ENCODE measurements around the gene TCF7L1. TPM values are rescaled to one million over a fixed set of nuclear protein-coding genes. Genes with fewer than 3 reads are reported as not detected.

The TCF7L1 gene
- total RNA-seq, 1 donor from 2014 or later = 0.18 TPM

DNA sequence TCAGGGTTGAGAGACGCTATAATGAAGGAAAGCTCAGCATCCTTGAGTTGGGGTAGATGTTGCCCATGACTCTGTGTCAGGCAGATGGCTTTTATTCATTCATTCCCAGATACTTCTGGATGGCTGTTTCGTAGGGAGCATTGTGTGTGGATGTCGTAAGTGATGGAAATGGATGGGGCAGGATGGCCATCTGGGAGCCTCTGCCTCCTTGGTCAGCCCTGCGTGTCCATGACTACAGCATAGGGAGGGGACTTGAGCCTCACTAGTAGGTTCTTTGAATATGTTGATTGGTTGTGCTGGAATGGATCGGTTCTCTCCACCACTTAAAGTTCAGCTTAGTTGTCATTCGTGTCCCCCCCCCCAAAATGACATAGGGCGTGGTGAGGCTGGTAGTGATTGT lies 149.7 kb downstream of the TCF7L1 start:
- no peaks in the 10 kb centered on the region for H3K36me3 Mint-ChIP-seq (ENCODE audit: low read depth)

DNA sequence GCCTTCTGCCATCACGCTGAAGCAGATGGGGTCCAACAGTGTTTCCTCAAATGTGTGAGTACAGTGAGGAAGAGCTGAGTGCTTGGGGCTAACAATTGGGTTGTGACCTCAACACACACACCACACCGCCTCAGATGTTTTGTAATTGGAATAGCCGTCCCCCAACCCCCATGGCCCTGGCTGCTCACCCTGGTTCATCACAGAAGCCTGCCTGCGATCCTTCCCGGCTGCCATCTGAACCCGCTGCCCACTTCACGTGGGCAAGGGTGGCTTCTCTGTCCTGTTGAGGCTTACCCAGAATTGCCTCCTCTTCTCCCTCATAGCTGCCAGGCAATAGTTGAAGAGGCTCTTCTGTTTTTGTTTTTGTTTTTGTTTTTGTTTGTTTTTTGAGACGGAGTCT lies 150.4 kb downstream of the TCF7L1 start:
- H3K4me1 Mint-ChIP-seq (ENCODE audit: low read depth) = peaks cover 10% of the 10 kb centered on the region
- H3K27me3 Mint-ChIP-seq (ENCODE audit: low read depth) = peaks cover 6% of the 10 kb centered on the region
- H3K4me3 Mint-ChIP-seq (ENCODE audit: low read depth) = no peak overlapping the region
- DNase-seq (ENCODE audit: low spot score) = no peak
- H3K36me3 Mint-ChIP-seq (ENCODE audit: low read depth) = no peaks in the 10 kb centered on the region
- no peak overlapping the region for H3K27ac Mint-ChIP-seq
- no peaks in the 10 kb centered on the region for H3K9me3 Mint-ChIP-seq
- intact Hi-C loops (cut with micrococcal nuclease) = loop anchor here (2.0 kb wide), 1 partner anchor 357 kb away; no protein-coding TSS in a partner anchor

More for the DNA sequence above, 149.7 kb downstream of the TCF7L1 start:
- H3K4me1 Mint-ChIP-seq (ENCODE audit: low read depth) = peaks cover 10% of the 10 kb centered on the region
- intact Hi-C loops (cut with micrococcal nuclease) = no loop called here
- H3K27ac Mint-ChIP-seq = no peak overlapping the region
- no peak for DNase-seq (ENCODE audit: low spot score)
- no peaks in the 10 kb centered on the region for H3K9me3 Mint-ChIP-seq
- peaks cover 8% of the 10 kb centered on the region for H3K27me3 Mint-ChIP-seq (ENCODE audit: low read depth)
- no peak overlapping the region for H3K4me3 Mint-ChIP-seq (ENCODE audit: low read depth)

DNA sequence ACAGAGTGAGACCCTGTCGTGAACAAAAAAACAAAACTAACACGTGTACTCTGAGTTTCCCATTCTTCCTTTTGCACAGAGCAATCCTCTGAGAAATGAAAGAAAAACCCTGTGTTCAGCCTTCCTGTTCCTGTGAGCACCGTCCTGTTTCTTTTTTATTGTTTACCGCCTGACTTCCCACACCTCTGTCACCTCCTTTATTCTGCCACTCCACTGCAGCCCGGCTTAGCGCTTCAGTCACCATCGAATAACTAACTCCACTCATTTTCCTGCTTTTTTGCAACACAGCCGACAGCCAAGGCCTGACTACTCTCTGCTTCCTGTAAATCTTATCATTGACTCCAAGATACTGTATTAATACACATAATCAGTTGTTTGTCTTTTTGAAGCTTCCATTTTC lies 153.7 kb downstream of the TCF7L1 start:
- peak overlapping the region; percentile 10 for H3K27ac Mint-ChIP-seq
- intact Hi-C loops (cut with micrococcal nuclease) = loop anchor here (5.0 kb wide), 2 partner anchors 155 to 220 kb away; partner anchors contain the start of gene TCF7L1
- H3K4me3 Mint-ChIP-seq (ENCODE audit: low read depth) = no peak overlapping the region
- no peaks in the 10 kb centered on the region for H3K9me3 Mint-ChIP-seq
- peaks cover 22% of the 10 kb centered on the region for H3K4me1 Mint-ChIP-seq (ENCODE audit: low read depth)
- H3K36me3 Mint-ChIP-seq (ENCODE audit: low read depth) = no peaks in the 10 kb centered on the region
- DNase-seq (ENCODE audit: low spot score) = no peak
- no peaks in the 10 kb centered on the region for H3K27me3 Mint-ChIP-seq (ENCODE audit: low read depth)

DNA sequence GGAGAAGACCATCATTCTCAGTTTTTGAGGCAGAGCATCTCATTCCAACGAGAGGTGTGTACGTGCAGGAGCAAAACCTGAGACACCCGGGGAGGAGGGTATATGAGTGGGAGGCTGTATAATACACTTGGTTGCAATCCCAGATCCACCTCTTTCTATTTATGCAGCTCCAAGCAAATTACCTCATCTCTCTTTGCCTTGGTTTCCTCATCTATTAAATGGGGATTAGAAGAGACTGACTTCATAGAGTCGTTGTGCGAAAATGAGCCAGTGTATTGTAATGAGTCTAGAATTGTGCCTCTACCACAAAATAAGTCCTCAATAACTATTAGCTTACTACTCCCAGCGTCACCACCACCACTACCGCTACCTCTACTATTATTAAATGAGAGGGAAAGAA lies 154.5 kb downstream of the TCF7L1 start:
- intact Hi-C loops (cut with micrococcal nuclease) = loop anchor here (5.0 kb wide), 2 partner anchors 155 to 220 kb away; partner anchors contain the start of gene TCF7L1
- H3K27me3 Mint-ChIP-seq (ENCODE audit: low read depth) = no peaks in the 10 kb centered on the region

DNA sequence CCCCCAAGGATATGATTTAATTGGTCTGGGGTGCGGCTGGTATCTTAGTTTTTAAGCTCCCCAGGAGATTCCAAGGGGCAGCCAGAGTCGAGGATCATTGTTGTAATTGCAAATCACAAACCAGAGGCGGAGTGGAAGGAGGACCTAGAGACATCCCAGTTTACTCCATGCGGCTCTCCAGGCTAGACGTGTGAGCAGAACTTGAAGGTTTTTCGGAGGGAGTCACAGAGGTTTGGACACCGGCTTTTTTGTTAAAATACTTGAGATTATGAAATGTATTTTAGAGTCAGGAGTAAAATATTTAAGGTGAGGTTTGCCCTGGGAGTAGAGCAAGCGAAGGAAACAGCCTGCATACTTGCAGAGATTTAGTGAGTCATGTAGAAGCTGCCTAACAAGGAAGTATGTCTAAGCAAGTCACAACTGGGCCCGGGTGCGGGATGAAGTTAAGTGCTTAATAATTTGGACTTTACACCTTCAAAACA lies 155.1 kb downstream of the TCF7L1 start:
- Mint-ChIP-seq H3K27me3 (ENCODE audit: low read depth) (no peaks in the 10 kb centered on the region), H3K36me3 (ENCODE audit: low read depth) (no peaks in the 10 kb centered on the region), H3K27ac (no peak overlapping the region), H3K4me3 (ENCODE audit: low read depth) (no peak overlapping the region), H3K4me1 (ENCODE audit: low read depth) (peaks cover 22% of the 10 kb centered on the region), H3K9me3 (no peaks in the 10 kb centered on the region)
- intact Hi-C loops (cut with micrococcal nuclease) = loop anchor here (5.0 kb wide), 2 partner anchors 156 to 221 kb away; partner anchors contain the start of gene TCF7L1
- no peak for DNase-seq (ENCODE audit: low spot score)

More for the DNA sequence above, 154.5 kb downstream of the TCF7L1 start:
- Mint-ChIP-seq H3K27ac (no peak overlapping the region), H3K9me3 (no peaks in the 10 kb centered on the region), H3K36me3 (ENCODE audit: low read depth) (no peaks in the 10 kb centered on the region), H3K4me3 (ENCODE audit: low read depth) (no peak overlapping the region), H3K4me1 (ENCODE audit: low read depth) (peaks cover 22% of the 10 kb centered on the region)
- DNase-seq (ENCODE audit: low spot score) = no peak

DNA sequence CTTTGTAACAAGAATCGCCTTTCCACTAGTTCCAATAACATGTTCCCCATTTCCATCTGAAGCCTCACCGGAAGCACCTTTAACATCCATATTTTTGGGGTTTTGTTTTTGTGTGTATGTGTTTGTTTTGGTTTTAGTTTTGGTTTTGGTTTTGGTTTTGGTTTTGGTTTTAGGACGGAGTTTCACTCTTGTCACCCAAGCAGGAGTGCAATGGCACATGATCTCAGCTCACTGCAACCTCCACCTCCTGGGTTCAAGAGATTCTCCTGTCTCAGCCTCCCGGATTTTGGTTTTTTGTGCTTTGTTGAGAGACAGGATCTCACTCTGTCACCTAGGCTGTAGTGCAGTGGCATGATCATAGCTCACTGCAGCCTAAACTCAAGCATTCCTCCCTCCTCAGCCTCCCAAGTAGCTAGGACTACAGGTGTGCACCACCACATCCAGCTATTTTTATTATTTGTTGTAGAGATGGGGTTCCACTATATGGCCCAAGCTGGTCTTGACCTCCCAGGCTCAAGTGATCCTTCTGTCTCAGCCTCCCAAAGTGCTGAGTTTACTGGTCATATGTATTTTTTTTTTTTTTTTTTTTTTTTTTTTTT lies 158.3 kb downstream of the TCF7L1 start:
- H3K27ac Mint-ChIP-seq = peak overlapping the region; percentile 9
- no peaks in the 10 kb centered on the region for H3K36me3 Mint-ChIP-seq (ENCODE audit: low read depth)
- no peak overlapping the region for H3K4me3 Mint-ChIP-seq (ENCODE audit: low read depth)
- DNase-seq (ENCODE audit: low spot score) = no peak
- H3K27me3 Mint-ChIP-seq (ENCODE audit: low read depth) = no peaks in the 10 kb centered on the region
- H3K9me3 Mint-ChIP-seq = no peaks in the 10 kb centered on the region
- intact Hi-C loops (cut with micrococcal nuclease) = loop anchor here (10.0 kb wide), 1 partner anchor 107 kb away; no protein-coding TSS in a partner anchor
- H3K4me1 Mint-ChIP-seq (ENCODE audit: low read depth) = peaks cover 17% of the 10 kb centered on the region

DNA sequence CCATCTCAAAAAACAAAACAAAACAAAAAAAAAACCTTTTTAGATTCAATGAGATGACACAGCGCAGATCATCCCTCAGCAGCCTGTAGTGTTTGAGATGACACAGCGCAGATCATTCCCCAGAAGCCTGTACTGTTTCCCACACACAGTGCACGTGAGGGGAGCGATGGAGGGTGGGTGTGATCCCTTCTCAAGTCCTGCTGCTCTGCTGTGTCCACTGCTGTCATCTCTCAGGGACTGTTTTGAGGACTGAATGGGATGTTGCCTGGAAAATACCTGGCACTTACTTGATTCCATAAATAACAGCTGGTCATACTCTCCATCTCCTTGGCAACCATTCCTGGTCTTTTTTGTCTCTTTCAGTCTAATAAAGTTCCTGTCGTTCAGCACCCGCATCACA lies 168.9 kb downstream of the TCF7L1 start:
- H3K36me3 Mint-ChIP-seq (ENCODE audit: low read depth) = no peaks in the 10 kb centered on the region
- intact Hi-C loops (cut with micrococcal nuclease) = no loop called here

DNA sequence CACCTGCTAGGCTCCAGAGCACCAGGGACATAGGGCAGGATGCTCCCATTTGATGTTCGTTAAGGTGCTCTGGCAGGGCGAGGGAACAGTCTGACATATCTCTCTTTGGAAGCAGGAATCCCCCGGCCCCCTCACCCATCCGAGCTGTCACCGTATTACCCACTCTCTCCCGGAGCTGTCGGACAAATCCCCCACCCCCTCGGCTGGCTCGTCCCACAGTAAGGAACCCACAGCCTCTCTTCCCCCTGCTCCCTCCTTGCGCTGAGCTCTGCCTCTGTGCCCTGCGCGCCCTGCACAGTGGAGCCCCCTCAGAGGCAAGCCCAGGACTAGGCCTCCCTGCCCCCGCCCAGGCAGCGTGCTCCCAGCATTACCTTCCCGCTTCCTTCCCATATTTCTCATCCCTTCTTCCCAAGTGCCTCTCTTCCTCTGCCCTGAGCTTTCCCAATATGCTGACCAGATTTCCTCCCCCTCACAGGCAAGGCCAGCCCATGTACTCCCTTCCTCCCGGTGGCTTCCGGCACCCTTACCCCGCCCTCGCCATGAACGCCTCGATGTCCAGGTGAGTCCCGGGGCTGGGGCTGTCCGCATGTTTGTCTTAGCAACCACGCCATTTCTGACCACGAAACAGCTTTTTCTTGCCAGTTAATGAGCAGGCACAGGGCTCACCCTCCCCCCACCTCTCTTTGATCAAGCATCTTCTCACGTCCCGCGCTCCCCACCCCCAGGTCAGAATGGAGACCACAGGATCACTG lies 170.8 kb downstream of the TCF7L1 start:
- H3K4me1 Mint-ChIP-seq (ENCODE audit: low read depth) = peaks cover 4% of the 10 kb centered on the region
- H3K36me3 Mint-ChIP-seq (ENCODE audit: low read depth) = no peaks in the 10 kb centered on the region
- H3K9me3 Mint-ChIP-seq = no peaks in the 10 kb centered on the region
- DNase-seq (ENCODE audit: low spot score) = no peak
- H3K4me3 Mint-ChIP-seq (ENCODE audit: low read depth) = no peak overlapping the region
- peaks cover 5% of the 10 kb centered on the region for H3K27me3 Mint-ChIP-seq (ENCODE audit: low read depth)
- H3K27ac Mint-ChIP-seq = no peak overlapping the region
- intact Hi-C loops (cut with micrococcal nuclease) = no loop called here

More for the DNA sequence above, 168.9 kb downstream of the TCF7L1 start:
- no peak for DNase-seq (ENCODE audit: low spot score)
- Mint-ChIP-seq H3K27me3 (ENCODE audit: low read depth) (peaks cover 7% of the 10 kb centered on the region), H3K9me3 (no peaks in the 10 kb centered on the region), H3K4me1 (ENCODE audit: low read depth) (peaks cover 5% of the 10 kb centered on the region), H3K4me3 (ENCODE audit: low read depth) (no peak overlapping the region), H3K27ac (no peak overlapping the region)

DNA sequence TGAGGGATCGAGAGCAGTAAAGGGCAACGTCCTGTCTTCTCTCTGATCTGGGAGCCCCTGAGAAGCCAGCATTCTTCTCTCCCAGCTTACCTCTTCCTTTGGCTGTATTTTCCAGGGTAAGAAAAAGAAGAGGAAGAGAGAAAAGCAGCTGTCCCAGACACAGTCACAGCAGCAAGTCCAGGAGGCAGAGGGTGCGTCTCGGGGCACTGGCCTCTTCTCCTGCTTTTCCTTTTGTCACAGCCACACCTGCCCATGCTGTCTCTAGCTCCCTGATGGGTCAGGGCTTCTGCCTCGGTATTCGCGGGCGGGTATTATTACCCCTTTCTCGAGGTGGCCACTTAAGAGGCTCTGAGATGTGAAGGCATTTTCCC lies 174.3 kb downstream of the TCF7L1 start:
- no peak overlapping the region for H3K27ac Mint-ChIP-seq
- peak overlapping the region; percentile 9 for H3K4me3 Mint-ChIP-seq (ENCODE audit: low read depth)
- DNase-seq (ENCODE audit: low spot score) = no peak
- intact Hi-C loops (cut with micrococcal nuclease) = no loop called here
- peaks cover 17% of the 10 kb centered on the region for H3K4me1 Mint-ChIP-seq (ENCODE audit: low read depth)
- no peaks in the 10 kb centered on the region for H3K9me3 Mint-ChIP-seq
- peaks cover 11% of the 10 kb centered on the region for H3K36me3 Mint-ChIP-seq (ENCODE audit: low read depth)
- no peaks in the 10 kb centered on the region for H3K27me3 Mint-ChIP-seq (ENCODE audit: low read depth)

DNA sequence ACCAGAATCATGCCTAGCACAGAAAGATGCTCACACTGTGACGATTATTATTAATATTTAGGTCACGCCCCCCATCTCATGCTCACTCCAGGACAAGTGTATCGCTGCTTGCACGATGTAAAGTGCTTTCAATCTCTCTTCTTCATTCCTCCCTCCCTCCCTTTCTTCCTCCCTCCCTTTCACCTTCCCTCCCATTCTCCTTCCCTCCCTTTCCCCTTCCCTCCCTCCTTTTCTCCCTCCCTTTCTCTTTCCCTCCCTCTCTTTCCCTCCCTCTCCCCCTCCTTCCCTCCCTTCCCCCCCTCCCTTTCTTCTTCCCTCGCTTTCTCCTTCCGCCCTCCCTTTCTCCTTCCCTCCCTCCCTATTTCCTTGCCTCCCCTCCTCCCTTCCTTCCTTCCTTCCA lies 175.0 kb downstream of the TCF7L1 start:
- Mint-ChIP-seq H3K4me1 (ENCODE audit: low read depth) (peaks cover 17% of the 10 kb centered on the region), H3K27ac (no peak overlapping the region), H3K4me3 (ENCODE audit: low read depth) (no peak overlapping the region), H3K36me3 (ENCODE audit: low read depth) (peaks cover 11% of the 10 kb centered on the region), H3K9me3 (no peaks in the 10 kb centered on the region), H3K27me3 (ENCODE audit: low read depth) (no peaks in the 10 kb centered on the region)
- intact Hi-C loops (cut with micrococcal nuclease) = no loop called here
- DNase-seq (ENCODE audit: low spot score) = no peak

DNA sequence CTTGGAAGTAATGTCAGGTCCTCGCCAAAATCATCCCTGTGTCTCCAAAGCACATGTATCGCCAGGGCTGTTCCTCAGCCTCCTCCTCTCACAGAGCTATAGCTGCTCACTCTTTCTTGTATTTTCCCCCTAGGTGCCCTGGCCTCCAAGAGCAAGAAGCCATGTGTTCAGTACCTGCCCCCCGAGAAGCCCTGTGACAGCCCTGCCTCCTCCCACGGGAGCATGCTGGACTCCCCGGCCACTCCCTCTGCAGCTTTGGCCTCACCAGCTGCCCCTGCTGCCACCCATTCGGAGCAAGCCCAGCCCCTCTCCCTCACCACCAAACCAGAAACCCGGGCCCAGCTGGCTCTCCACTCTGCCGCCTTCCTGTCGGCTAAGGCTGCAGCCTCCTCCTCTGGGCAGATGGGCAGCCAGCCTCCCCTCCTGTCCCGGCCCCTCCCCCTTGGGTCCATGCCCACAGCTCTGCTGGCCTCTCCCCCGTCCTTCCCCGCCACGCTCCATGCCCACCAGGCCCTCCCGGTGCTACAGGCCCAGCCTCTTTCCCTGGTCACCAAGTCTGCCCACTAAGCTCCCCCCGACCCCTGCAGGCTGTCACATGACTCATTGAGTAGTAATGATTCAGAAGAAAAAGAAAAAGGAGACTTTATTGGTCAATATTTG lies 175.8 kb downstream of the TCF7L1 start:
- H3K4me1 Mint-ChIP-seq (ENCODE audit: low read depth) = peaks cover 17% of the 10 kb centered on the region
- no peaks in the 10 kb centered on the region for H3K27me3 Mint-ChIP-seq (ENCODE audit: low read depth)
- intact Hi-C loops (cut with micrococcal nuclease) = no loop called here
- no peaks in the 10 kb centered on the region for H3K9me3 Mint-ChIP-seq
- no peak for DNase-seq (ENCODE audit: low spot score)
- H3K27ac Mint-ChIP-seq = no peak overlapping the region
- H3K4me3 Mint-ChIP-seq (ENCODE audit: low read depth) = no peak overlapping the region
- H3K36me3 Mint-ChIP-seq (ENCODE audit: low read depth) = peaks cover 19% of the 10 kb centered on the region

DNA sequence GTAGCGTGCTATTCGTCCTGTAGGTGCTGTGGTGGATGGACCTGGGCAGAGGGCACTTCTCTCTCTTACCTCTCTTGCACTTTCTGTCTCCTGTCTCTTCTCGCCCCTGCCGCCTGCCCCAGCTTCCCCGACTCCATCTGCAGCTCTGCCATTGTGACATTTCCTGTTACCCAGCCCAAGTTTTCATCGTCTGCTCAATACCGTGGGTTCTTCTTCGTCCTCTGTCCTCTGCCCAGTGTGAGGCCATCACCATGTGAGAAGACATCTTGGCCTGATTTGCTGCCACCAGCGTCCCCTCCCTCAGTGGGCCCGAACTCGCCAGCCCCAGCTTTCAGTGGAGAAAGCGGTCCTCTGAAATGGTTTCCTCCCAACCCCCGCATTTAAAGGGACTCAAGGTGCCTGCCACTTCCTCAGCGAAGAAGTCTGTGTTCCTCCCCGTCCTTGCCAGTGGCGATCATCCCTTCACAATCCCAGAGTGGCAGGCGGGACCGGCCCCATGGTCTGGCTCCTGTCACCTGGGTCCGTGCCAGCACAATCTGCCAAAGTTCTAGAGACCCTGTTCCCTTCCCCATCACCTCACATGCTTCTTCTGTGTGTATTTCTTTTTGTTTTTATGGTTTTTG lies 176.6 kb downstream of the TCF7L1 start:
- Mint-ChIP-seq H3K27me3 (ENCODE audit: low read depth) (no peaks in the 10 kb centered on the region), H3K9me3 (no peaks in the 10 kb centered on the region), H3K36me3 (ENCODE audit: low read depth) (peaks cover 24% of the 10 kb centered on the region), H3K27ac (peak overlapping the region; percentile 45), H3K4me3 (ENCODE audit: low read depth) (peak overlapping the region; percentile 47), H3K4me1 (ENCODE audit: low read depth) (peaks cover 17% of the 10 kb centered on the region)
- intact Hi-C loops (cut with micrococcal nuclease) = no loop called here
- DNase-seq (ENCODE audit: low spot score) = no peak

Data from activated T-helper 2 cell treated with anti-CD3 and anti-CD28 coated beads, Interferon-gamma antibody, Interleukin-2, Interleukin-4, amounts not matched to agents 10 μg/mL and 5 μg/mL and 100 μg/mL, durations not matched to agents 14 hours and 24 hours and 36 hours (primary cell).